Activated CD8-positive, alpha-beta memory T cell treated with anti-CD3 and anti-CD28 coated beads, Interleukin-2, amount 50 U/mL, for 4 hours (primary cell): ENCODE measurements around the gene SPRR2D.

Experiments
- DNase-seq: peaks from one replicate; pipeline ENCODE4 v3.0.0-alpha.2; 2020

The SPRR2D gene

GRCh38 chr1:153001382-153001781 is 39.5 kb downstream of the SPRR2D start, which contains the start of gene SPRR3:
Gene SPRR3 (plus strand): TSS chr1:153001749. CDS start chr1:153003021, 1,272 bp downstream.
- DNase-seq: no peak

GRCh38 chr1:153000294-153000693 is 40.6 kb downstream of the SPRR2D start:
- DNase-seq: no peak

DNA sequence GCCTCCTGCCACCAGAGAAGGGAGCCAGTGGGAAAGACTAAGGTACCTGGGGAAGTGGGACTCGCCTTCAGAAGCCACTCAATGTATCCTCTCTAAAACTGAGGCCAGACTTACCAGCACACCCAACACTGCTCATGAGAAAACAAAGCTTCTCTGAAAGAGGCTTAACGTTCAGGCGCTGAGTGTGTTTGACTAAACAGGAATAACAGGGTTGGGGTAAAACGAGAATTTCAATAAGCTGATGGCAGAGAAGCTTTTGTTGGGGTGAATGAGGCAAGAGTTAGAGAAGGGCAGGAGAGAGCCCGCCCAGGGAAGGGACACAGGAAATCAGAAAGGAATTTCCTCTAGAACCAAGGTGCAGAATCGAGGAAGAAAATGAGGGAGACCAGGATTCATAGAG is 41.1 kb downstream of the SPRR2D start:
- no peak for DNase-seq

DNA sequence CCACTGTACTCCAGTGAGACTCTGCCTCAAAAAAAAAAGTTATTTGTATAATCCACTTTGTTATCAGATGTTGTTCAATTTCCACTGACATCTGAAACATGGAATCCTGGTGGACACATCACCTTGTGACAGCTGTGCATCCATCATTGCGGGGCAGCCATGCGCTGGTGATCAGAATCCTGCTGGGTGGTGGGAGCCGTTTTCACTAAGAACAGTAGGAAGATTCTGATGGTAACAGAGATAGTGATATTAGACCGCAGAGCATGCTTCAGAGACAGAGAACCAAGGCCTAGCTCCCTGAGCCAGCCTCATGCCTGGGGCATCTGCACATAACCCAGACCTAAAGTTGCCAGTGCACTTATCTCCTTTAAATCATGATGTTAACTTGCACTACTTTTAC is 42.4 kb downstream of the SPRR2D start:
- DNase-seq: no peak

DNA sequence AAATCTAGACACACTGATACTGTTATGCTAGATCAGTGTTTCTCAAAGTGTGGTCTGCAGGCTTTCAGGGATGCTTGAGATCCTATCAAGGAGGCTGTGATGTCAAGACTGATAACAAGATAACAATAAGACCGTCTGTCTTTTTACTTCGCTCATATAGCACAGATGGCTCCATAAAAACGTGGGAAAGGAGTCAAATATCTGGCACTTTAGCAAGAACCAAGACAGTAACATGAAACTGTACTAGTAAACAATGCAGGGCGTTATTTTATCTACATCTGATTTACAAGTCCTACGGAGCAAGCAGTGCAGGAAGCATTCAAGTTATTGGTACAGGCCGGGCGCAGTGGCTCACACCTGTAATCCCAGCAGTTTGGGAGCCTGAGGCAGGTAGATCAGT is 43.0 kb downstream of the SPRR2D start:
- no peak for DNase-seq

DNA sequence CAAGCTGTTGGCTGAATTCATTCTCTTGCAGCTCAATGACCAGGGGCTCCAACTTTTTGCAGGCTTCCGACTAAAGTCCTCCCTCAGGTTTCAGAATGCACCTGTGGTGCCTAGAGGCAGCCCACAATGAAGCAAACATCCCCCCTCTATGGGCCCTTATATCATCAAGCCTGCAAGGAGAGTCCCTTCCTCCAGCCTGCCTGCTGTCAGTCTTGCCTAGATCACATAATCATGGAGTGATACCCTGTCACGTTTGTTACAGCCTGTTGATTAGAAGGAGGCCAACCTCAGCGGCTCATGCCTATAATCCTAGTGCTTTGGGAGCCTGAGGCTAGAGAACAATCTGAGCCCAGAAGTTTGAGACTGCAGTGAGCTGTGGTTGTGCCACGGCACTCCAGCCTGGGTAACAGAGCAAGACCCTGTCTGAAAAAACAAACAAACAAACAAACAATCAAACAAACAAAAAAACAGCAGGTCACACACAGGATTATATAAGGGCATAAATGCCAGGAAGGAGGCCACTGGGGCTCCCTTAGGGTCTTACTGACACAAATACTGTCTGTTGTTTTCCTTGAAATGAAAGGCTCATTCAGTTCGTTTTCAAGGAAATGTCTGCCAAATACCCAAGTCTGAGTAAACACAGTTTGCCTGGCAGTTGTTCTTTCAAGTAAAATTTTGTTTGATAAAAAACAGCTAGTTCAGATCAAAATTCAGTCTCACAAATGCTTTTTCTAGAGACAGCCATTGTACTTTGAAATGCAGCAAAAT is 44.1 kb downstream of the SPRR2D start:
- no peak for DNase-seq

GRCh38 chr1:152995842-152996241 is 45.1 kb downstream of the SPRR2D start:
- DNase-seq: no peak

DNA sequence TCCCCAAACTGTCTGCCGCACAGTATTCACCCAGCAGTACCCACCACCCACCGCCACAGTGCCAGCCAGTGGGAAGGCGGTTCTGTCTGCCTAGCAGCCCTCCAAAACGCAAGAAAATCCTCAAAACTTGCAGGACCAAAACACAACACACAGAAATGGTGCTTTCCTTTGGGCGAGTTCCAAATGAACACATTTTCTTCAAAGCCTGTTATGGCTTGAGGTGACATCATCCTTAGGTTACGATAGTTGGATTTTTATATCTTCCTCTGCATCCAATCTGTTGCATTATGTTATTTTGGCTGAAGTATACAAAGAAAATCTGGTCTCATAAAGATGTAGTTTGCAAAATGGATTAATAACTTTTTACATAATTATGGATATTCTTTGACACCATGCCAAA is 47.7 kb downstream of the SPRR2D start:
- DNase-seq: no peak
